Stimulated activated CD4-positive, alpha-beta T cell treated with anti-CD3 and anti-CD28 coated beads, Interleukin-4, amount 100 ng/mL, for 24 hours (primary cell): ENCODE measurements around the gene PHRF1.

Experiments
- DNase-seq: peaks from one replicate; pipeline ENCODE4 v3.0.0-alpha.2; 2020

The PHRF1 gene

GRCh38 chr11:659532-660085, 83.3 kb downstream of the PHRF1 start:
- DNase-seq = no peak

DNA sequence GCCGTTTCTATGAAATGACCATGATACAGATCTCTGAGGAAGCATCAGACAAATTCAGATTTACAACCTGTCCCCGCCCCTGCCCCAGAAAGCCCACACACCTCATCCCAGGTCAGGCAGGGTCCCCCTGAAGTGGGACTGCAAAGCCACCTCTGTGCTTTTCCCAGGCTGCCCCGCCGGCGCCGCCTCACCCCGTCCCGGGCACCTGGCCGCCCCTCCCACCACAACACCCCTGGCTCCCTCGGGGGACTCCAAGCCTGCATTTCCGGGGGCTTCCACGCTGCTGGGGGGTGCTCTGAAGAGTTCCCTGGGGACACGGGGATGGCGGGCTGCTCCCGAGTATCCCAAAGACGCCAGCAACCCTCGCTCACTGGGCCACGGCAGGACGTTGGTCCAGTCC, 84.0 kb downstream of the PHRF1 start:
- DNase-seq = no peak

DNA sequence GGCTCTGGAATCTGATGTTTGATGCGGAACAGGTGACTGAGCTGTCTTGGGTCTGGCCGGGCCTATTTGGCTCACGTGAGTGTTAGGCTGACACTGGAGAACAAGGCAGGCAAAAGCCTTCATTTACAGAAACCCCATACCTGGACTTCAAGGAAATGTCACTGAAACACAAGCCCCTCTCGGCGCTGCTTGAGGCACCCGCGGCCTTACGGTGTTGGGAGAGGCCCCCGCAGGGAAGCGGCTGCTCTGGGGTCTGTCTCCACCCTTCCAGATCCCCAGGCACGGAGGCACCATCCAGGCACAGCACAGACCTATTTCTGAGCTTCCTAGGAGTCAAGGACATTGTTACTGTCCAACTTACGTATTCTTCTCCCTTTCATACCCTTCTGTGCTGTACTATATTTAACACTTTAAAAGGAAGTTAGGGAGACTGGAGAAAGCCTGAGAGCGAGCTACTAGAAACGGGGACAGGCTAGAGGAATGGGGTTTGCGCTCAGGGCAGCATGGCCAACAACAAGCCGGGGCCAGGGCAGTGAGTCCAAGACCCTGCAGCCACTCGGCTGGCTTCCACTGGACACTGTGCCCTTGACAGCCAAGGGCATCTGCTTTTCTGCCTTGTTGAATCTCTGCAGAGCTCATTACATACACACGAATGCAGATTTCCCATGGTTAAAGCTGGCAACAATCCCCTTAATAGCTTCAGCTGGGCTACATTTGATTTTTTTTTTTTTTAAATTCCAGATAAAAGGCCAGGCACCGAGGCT, 84.6 kb downstream of the PHRF1 start:
- no peak for DNase-seq
